ENCODE results near the gene AGRN.

DNA sequence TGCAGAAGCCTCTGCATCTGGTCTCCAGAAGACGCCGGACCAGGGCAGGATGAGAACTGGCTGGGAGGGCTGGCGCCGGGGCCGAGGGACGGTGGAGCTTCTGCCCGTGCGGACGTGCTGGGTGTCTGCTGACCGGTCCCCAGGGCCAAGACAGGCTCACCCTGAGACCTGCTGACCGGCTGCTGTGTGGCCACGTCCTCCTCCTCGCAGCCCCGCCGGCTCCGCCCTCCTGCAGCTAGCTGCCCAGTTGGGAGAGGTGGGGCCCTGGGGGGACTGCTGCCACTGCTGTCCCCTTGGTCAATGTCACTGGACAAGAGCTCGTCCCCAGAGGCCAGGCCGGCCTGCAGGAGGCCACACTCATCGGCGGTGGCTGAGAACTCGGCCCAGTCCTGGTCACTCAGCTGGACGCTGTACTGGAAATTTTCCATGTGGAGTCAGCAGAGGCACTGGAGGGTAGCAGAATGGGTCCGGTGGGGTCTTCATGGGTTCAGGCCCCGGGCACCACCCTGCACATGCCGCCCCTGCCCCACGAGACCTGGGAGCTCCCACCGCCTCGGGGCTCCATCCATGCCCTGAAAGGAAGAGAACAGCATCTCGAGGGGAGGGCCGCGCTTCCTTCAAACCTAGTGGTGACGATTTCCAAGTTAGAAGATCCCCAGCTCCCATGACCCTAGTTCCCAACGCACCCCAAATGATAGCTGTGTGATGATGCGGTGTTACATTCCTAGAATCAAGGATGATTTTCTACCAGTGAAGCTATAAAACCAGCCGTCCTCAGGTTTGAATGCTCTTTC is 39.1 kb upstream of the AGRN start:
- TF ChIP-seq, protein P1, sequence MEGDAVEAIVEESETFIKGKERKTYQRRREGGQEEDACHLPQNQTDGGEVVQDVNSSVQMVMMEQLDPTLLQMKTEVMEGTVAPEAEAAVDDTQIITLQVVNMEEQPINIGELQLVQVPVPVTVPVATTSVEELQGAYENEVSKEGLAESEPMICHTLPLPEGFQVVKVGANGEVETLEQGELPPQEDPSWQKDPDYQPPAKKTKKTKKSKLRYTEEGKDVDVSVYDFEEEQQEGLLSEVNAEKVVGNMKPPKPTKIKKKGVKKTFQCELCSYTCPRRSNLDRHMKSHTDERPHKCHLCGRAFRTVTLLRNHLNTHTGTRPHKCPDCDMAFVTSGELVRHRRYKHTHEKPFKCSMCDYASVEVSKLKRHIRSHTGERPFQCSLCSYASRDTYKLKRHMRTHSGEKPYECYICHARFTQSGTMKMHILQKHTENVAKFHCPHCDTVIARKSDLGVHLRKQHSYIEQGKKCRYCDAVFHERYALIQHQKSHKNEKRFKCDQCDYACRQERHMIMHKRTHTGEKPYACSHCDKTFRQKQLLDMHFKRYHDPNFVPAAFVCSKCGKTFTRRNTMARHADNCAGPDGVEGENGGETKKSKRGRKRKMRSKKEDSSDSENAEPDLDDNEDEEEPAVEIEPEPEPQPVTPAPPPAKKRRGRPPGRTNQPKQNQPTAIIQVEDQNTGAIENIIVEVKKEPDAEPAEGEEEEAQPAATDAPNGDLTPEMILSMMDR (IDR thresholded peaks at IDR 0.05), result no peak
- TF ChIP-seq RORB (CRISPR knock-in tag; IDR thresholded peaks at IDR 0.05) (no peak), NR1H2 (CRISPR knock-in tag; IDR thresholded peaks at IDR 0.05) (no peak), ATF1 (CRISPR knock-in tag; IDR thresholded peaks at IDR 0.05) (no peak), NR2C2 (CRISPR knock-in tag; IDR thresholded peaks at IDR 0.05) (no peak), ZNF423 (CRISPR knock-in tag; IDR thresholded peaks at IDR 0.05) (no peak), ETV6 (CRISPR knock-in tag; IDR thresholded peaks at IDR 0.05) (no peak), SMAD4 (CRISPR knock-in tag; IDR thresholded peaks at IDR 0.05) (no peak), ESRRA (CRISPR knock-in tag; IDR thresholded peaks at IDR 0.05; ENCODE audit: borderline replicate concordance) (no peak), TCF7 (CRISPR knock-in tag; IDR thresholded peaks at IDR 0.05; ENCODE audit: low read depth) (no peak)
- TF ChIP-seq, protein P2, sequence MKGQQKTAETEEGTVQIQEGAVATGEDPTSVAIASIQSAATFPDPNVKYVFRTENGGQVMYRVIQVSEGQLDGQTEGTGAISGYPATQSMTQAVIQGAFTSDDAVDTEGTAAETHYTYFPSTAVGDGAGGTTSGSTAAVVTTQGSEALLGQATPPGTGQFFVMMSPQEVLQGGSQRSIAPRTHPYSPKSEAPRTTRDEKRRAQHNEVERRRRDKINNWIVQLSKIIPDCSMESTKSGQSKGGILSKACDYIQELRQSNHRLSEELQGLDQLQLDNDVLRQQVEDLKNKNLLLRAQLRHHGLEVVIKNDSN (CRISPR knock-in tag; IDR thresholded peaks at IDR 0.05), result no peak
- TF ChIP-seq, protein P3, sequence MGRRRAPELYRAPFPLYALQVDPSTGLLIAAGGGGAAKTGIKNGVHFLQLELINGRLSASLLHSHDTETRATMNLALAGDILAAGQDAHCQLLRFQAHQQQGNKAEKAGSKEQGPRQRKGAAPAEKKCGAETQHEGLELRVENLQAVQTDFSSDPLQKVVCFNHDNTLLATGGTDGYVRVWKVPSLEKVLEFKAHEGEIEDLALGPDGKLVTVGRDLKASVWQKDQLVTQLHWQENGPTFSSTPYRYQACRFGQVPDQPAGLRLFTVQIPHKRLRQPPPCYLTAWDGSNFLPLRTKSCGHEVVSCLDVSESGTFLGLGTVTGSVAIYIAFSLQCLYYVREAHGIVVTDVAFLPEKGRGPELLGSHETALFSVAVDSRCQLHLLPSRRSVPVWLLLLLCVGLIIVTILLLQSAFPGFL (CRISPR knock-in tag; IDR thresholded peaks at IDR 0.05; ENCODE audit: borderline replicate concordance), result no peak
- TF ChIP-seq, protein P4, sequence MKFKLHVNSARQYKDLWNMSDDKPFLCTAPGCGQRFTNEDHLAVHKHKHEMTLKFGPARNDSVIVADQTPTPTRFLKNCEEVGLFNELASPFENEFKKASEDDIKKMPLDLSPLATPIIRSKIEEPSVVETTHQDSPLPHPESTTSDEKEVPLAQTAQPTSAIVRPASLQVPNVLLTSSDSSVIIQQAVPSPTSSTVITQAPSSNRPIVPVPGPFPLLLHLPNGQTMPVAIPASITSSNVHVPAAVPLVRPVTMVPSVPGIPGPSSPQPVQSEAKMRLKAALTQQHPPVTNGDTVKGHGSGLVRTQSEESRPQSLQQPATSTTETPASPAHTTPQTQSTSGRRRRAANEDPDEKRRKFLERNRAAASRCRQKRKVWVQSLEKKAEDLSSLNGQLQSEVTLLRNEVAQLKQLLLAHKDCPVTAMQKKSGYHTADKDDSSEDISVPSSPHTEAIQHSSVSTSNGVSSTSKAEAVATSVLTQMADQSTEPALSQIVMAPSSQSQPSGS (CRISPR knock-in tag; IDR thresholded peaks at IDR 0.05; ENCODE audit: borderline replicate concordance, low read depth), result no peak
- TF ChIP-seq, protein P5, sequence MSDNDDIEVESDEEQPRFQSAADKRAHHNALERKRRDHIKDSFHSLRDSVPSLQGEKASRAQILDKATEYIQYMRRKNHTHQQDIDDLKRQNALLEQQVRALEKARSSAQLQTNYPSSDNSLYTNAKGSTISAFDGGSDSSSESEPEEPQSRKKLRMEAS (CRISPR knock-in tag; IDR thresholded peaks at IDR 0.05), result no peak

Data from WTC11 (cell line).